Esophagus (tissue), 2 donors: ENCODE results near the gene MCM3AP. TPM values are rescaled to one million over a fixed set of nuclear protein-coding genes. Genes with fewer than 3 reads are reported as not detected.

ENCODE experiments used
- H3K27ac ChIP-seq, 2 donors: one replicate each; pipeline ENCODE4 v1.5.1; 2013; ENCODE audit warnings: low read depth in 2 of 2, mild to moderate bottlenecking in 2 of 2, inconsistent platforms in 1 of 2, low read length in 1 of 2, moderate library complexity in 1 of 2
- H3K27me3 ChIP-seq, 2 donors: one replicate each; pipeline ENCODE4 v1.6.1; 2013; ENCODE audit warnings: low read length in 2 of 2, control low read depth in 1 of 2, mild to moderate bottlenecking in 1 of 2; ENCODE audit not compliant: insufficient read depth in 2 of 2, control insufficient read depth in 1 of 2
- H3K36me3 ChIP-seq, 2 donors: one replicate each; pipeline ENCODE4 v1.6.1; 2013; ENCODE audit warnings: low read length in 1 of 2; ENCODE audit not compliant: control insufficient read depth in 2 of 2, insufficient read depth in 2 of 2
- H3K4me1 ChIP-seq, 2 donors: one replicate each; pipeline ENCODE4 v1.6.1; 2013; ENCODE audit warnings: low read length in 1 of 2; ENCODE audit not compliant: control insufficient read depth in 2 of 2, insufficient read depth in 2 of 2
- H3K4me3 ChIP-seq, 2 donors: one replicate each; pipeline ENCODE4 v1.5.1; 2013; ENCODE audit warnings: low read length in 2 of 2, mild to moderate bottlenecking in 2 of 2, low read depth in 1 of 2, moderate library complexity in 1 of 2
- H3K9me3 ChIP-seq, 2 donors: one replicate each; pipeline ENCODE4 v1.6.1; 2013; ENCODE audit warnings: mild to moderate bottlenecking in 2 of 2, low read depth in 1 of 2, low read length in 1 of 2, moderate library complexity in 1 of 2; ENCODE audit not compliant: control insufficient read depth in 2 of 2, insufficient read depth in 1 of 2
- WGBS, 2 donors: extraction: QIAGEN DNeasy Blood & Tissue Kit; methylation state at CpG; one replicate each; pipeline ENCODE4 v1.1.7; 2013; 5-methylcytosine and 5-hydroxymethylcytosine counted together
- polyA plus RNA-seq, 2 donors: library from polyadenylated mRNA; stranded (reverse); fragments of 200-250 nt; gene quantifications; one replicate each; pipeline ENCODE4 v1.2.3, GENCODE V29; 2013
- donor health status: healthy with polysubstance abuse.
- donor health status: Bipolar disorder and iron deficiency.

MCM3AP gene
- polyA plus RNA-seq, 2 donors: 27.1 to 29.2 TPM

GRCh38 chr21:46297338-46298271 is 12.2 kb upstream of the MCM3AP start:
- peaks cover 0 to 5% of the 10 kb centered on the region in 2 donors for H3K36me3 ChIP-seq
- WGBS, 2 donors: 3 to 4% methylated on average over 81 to 84 of the region's 84 CpGs
- H3K4me3 ChIP-seq: peak overlapping the region; percentile 50 to 52
- no peaks in the 10 kb centered on the region for H3K27me3 ChIP-seq
- H3K9me3 ChIP-seq: no peaks in the 10 kb centered on the region
- H3K27ac ChIP-seq: peak overlapping the region in 1 of 2 donors; percentile 52
- peaks cover 0 to 8% of the 10 kb centered on the region in 2 donors for H3K4me1 ChIP-seq

- no peak overlapping the region for H3K4me3 ChIP-seq
These were observed 10.8 kb upstream of the MCM3AP start for GRCh38 chr21:46295996-46296752.

GRCh38 chr21:46295177-46295770 is 9.9 kb upstream of the MCM3AP start:
- WGBS, 2 donors: 51 to 62% methylated on average over 7 to 9 of the region's 9 CpGs
- no peak overlapping the region for H3K4me3 ChIP-seq
- no peaks in the 10 kb centered on the region for H3K9me3 ChIP-seq
- H3K36me3 ChIP-seq: peaks cover 0 to 4% of the 10 kb centered on the region in 2 donors
- H3K4me1 ChIP-seq: peaks cover 0 to 8% of the 10 kb centered on the region in 2 donors
- H3K27me3 ChIP-seq: no peaks in the 10 kb centered on the region
- no peak overlapping the region for H3K27ac ChIP-seq

More at GRCh38 chr21:46295996-46296752, 10.8 kb upstream of the MCM3AP start:
- Histone ChIP-seq H3K4me1 (peaks cover 0 to 8% of the 10 kb centered on the region in 2 donors), H3K9me3 (no peaks in the 10 kb centered on the region), H3K27me3 (no peaks in the 10 kb centered on the region), H3K36me3 (peaks cover 0 to 4% of the 10 kb centered on the region in 2 donors), H3K27ac (peak overlapping the region in 1 of 2 donors; percentile 38)
- 56 to 57% methylated on average over 29 of the region's 29 CpGs for WGBS, 2 donors

GRCh38 chr21:46294647-46295176 is 9.3 kb upstream of the MCM3AP start:
- no peak overlapping the region for H3K27ac ChIP-seq
- H3K4me3 ChIP-seq: no peak overlapping the region
- peaks cover 0 to 8% of the 10 kb centered on the region in 2 donors for H3K4me1 ChIP-seq
- no peaks in the 10 kb centered on the region for H3K9me3 ChIP-seq
- 59 to 64% methylated on average over 9 to 10 of the region's 10 CpGs for WGBS, 2 donors
- H3K27me3 ChIP-seq: no peaks in the 10 kb centered on the region
- peaks cover 0 to 4% of the 10 kb centered on the region in 2 donors for H3K36me3 ChIP-seq

- H3K36me3 ChIP-seq: peaks cover 0 to 4% of the 10 kb centered on the region in 2 donors
- H3K27ac ChIP-seq: no peak overlapping the region
- H3K4me1 ChIP-seq: no peaks in the 10 kb centered on the region
- 96 to 97% methylated on average over 2 of the region's 2 CpGs for WGBS, 2 donors
- no peaks in the 10 kb centered on the region for H3K9me3 ChIP-seq
- H3K4me3 ChIP-seq: no peak overlapping the region
- no peaks in the 10 kb centered on the region for H3K27me3 ChIP-seq
These were observed 6.2 kb upstream of the MCM3AP start for GRCh38 chr21:46291561-46291960.

- Histone ChIP-seq H3K27ac (no peak overlapping the region), H3K9me3 (no peaks in the 10 kb centered on the region), H3K27me3 (no peaks in the 10 kb centered on the region), H3K36me3 (peaks cover 0 to 4% of the 10 kb centered on the region in 2 donors), H3K4me3 (no peak overlapping the region), H3K4me1 (no peaks in the 10 kb centered on the region)
- WGBS, 2 donors: 62 to 78% methylated on average over 6 of the region's 6 CpGs
These were observed 4.3 kb upstream of the MCM3AP start for GRCh38 chr21:46289655-46290179.

- 85 to 90% methylated on average over 10 of the region's 10 CpGs for WGBS, 2 donors
- peaks cover 0 to 5% of the 10 kb centered on the region in 2 donors for H3K4me1 ChIP-seq
- H3K4me3 ChIP-seq: no peak overlapping the region
- H3K27ac ChIP-seq: no peak overlapping the region
- H3K9me3 ChIP-seq: no peaks in the 10 kb centered on the region
- H3K27me3 ChIP-seq: no peaks in the 10 kb centered on the region
- peaks cover 0 to 4% of the 10 kb centered on the region in 2 donors for H3K36me3 ChIP-seq
These were observed 2.1 kb upstream of the MCM3AP start for GRCh38 chr21:46287541-46287940.

GRCh38 chr21:46286648-46287002 is 1.2 kb upstream of the MCM3AP start:
- Histone ChIP-seq H3K36me3 (no peaks in the 10 kb centered on the region), H3K4me1 (peaks cover 0 to 5% of the 10 kb centered on the region in 2 donors), H3K9me3 (no peaks in the 10 kb centered on the region), H3K27me3 (no peaks in the 10 kb centered on the region), H3K4me3 (peak overlapping the region; percentile 82 to 95), H3K27ac (peak overlapping the region; percentile 98 to 99)
- 0 to 1% methylated on average over 16 of the region's 16 CpGs for WGBS, 2 donors
